Neural cell (in vitro differentiated cells): ENCODE data around the gene CHKB. TPM values are rescaled to one million over a fixed set of nuclear protein-coding genes. Genes with fewer than 3 reads are reported as not detected.

Source experiments
- H2AFZ ChIP-seq: fragments of 200-600, 300-800 bp; sonication (generic), shearing (Covaris generic); 2 replicates; pipeline ENCODE4 v1.6.0; 2014; ENCODE audit warnings: low read depth, mild to moderate bottlenecking, antibody characterized with exemption, low read length, moderate library complexity
- H3F3A ChIP-seq: fragments of 200-600 bp; shearing (Covaris generic); 2 replicates; pipeline ENCODE4 v1.6.1; 2016; ENCODE audit warnings: mild to moderate bottlenecking, moderate library complexity, mixed read lengths, antibody characterized with exemption, low read length; ENCODE audit not compliant: insufficient read depth, poor library complexity, severe bottlenecking
- H3K27ac ChIP-seq: fragments of 200-600, 300-800 bp; sonication (generic), shearing (Covaris generic); 2 replicates; pipeline ENCODE4 v1.5.1; 2014; ENCODE audit warnings: mild to moderate bottlenecking, low read length, moderate library complexity
- H3K27me3 ChIP-seq: fragments of 300-800, 200-600 bp; sonication (generic), shearing (Covaris generic); 2 replicates; pipeline ENCODE4 v1.6.0; 2014; ENCODE audit warnings: mild to moderate bottlenecking, low read depth, low read length, moderate library complexity; ENCODE audit not compliant: insufficient read depth
- H3K36me3 ChIP-seq: fragments of 300-800, 200-600 bp; sonication (generic), shearing (Covaris generic); 2 replicates; pipeline ENCODE4 v1.5.1; 2014; ENCODE audit warnings: mild to moderate bottlenecking, antibody characterized with exemption, low read length, moderate library complexity; ENCODE audit not compliant: insufficient read depth
- H3K4me2 ChIP-seq: fragments of 300-800, 200-600 bp; sonication (generic), shearing (Covaris generic); 2 replicates; pipeline ENCODE4 v1.6.0; 2014; ENCODE audit warnings: mild to moderate bottlenecking, low read length
- H3K4me3 ChIP-seq: fragments of 300-800, 200-600 bp; sonication (generic), shearing (Covaris generic); 2 replicates; pipeline ENCODE4 v1.5.1; 2014; ENCODE audit warnings: mild to moderate bottlenecking, low read length, moderate library complexity
- H3K79me2 ChIP-seq: fragments of 200-600 bp; shearing (Covaris generic); replicated peaks from 2 replicates; pipeline ENCODE4 v1.6.0; 2014; ENCODE audit warnings: mild to moderate bottlenecking, low read length, moderate library complexity; ENCODE audit not compliant: insufficient read depth
- H3K9ac ChIP-seq: fragments of 300-800, 200-600 bp; sonication (generic), shearing (Covaris generic); 2 replicates; pipeline ENCODE4 v1.6.1; 2016; ENCODE audit warnings: mild to moderate bottlenecking, low read length, mixed read lengths
- H3K9me2 ChIP-seq: fragments of 200-600 bp; shearing (Covaris generic); 2 replicates; pipeline ENCODE4 v1.6.1; 2016; ENCODE audit warnings: mild to moderate bottlenecking, low read length, mixed read lengths; ENCODE audit not compliant: insufficient read depth
- H3K9me3 ChIP-seq: fragments of 200-600, 300-800 bp; sonication (generic), shearing (Covaris generic); 2 replicates; pipeline ENCODE4 v1.6.1; 2016; ENCODE audit warnings: mild to moderate bottlenecking, mixed run types, low read length, moderate library complexity, mixed read lengths
- H4K20me1 ChIP-seq: fragments of 200-600 bp; shearing (Covaris generic); 2 replicates; pipeline ENCODE4 v1.6.1; 2016; ENCODE audit warnings: mild to moderate bottlenecking, mixed run types; ENCODE audit not compliant: insufficient read depth
- EP300 ChIP-seq: fragments of 450-650 bp; conservative IDR thresholded peaks from 2 replicates; pipeline ENCODE4 v1.6.1; 2014; ENCODE audit warnings: antibody characterized with exemption, mild to moderate bottlenecking, moderate library complexity; ENCODE audit not compliant: poor library complexity, severe bottlenecking
- EZH2 ChIP-seq: fragments of 200-600, 300-800 bp; shearing (Covaris generic), sonication (generic); IDR thresholded peaks from 2 replicates; pipeline ENCODE4 v1.6.1; 2014; ENCODE audit warnings: antibody characterized with exemption, low read length, borderline replicate concordance, mild to moderate bottlenecking; ENCODE audit not compliant: insufficient read depth, poor library complexity, severe bottlenecking
- MXI1 ChIP-seq: fragments of 450-650 bp; conservative IDR thresholded peaks from 2 replicates; pipeline ENCODE4 v1.6.1; 2014; ENCODE audit warnings: antibody characterized with exemption, mild to moderate bottlenecking; ENCODE audit not compliant: poor library complexity, severe bottlenecking
- POLR2AphosphoS5 ChIP-seq: IDR thresholded peaks from 2 replicates; pipeline ENCODE4 v1.6.1; 2012
- RAD21 ChIP-seq: fragments of 450-650 bp; conservative IDR thresholded peaks from 2 replicates; pipeline ENCODE4 v1.6.1; 2014; ENCODE audit warnings: antibody characterized with exemption, mild to moderate bottlenecking, moderate library complexity
- SMC3 ChIP-seq: fragments of 450-650 bp; conservative IDR thresholded peaks from 2 replicates; pipeline ENCODE4 v1.6.1; 2014; ENCODE audit warnings: antibody characterized with exemption, mild to moderate bottlenecking, moderate library complexity; ENCODE audit not compliant: poor library complexity
- TAF1 ChIP-seq: IDR thresholded peaks from 2 replicates; pipeline ENCODE4 v1.6.1; 2012; ENCODE audit warnings: low read depth
- polyA plus RNA-seq: library from polyadenylated mRNA; depleted of rRNA; stranded (reverse); fragments of >200 nt; gene quantifications from 2 replicates; pipeline ENCODE4 v1.2.3, GENCODE V29; 2014
- TF ChIP-seq, protein P1 (sequence below): IDR thresholded peaks from 2 replicates; pipeline ENCODE4 v1.6.1; 2012; ENCODE audit warnings: borderline replicate concordance
- TF ChIP-seq, protein P2 (sequence below): fragments of 450-650 bp; IDR thresholded peaks from 2 replicates; pipeline ENCODE4 v1.5.1; 2014; ENCODE audit warnings: antibody characterized with exemption, mild to moderate bottlenecking, moderate library complexity; ENCODE audit not compliant: poor library complexity, severe bottlenecking

CHKB gene
- polyA plus RNA-seq, 1 donor from 2014 or later, result 173 TPM

GRCh38 chr22:50532824-50533796, 49.5 kb downstream of the CHKB start:
- H3K9me2 ChIP-seq, result no peaks in the 10 kb centered on the region
- no peaks in the 10 kb centered on the region for H3K9me3 ChIP-seq
- TF ChIP-seq RAD21, result no peak
- H3K36me3 ChIP-seq, result no peaks in the 10 kb centered on the region
- no peaks in the 10 kb centered on the region for H4K20me1 ChIP-seq
- H3F3A ChIP-seq, result no peaks in the 10 kb centered on the region
- H3K4me3 ChIP-seq, result no peak overlapping the region
- no peak overlapping the region for H3K27ac ChIP-seq
- no peaks in the 10 kb centered on the region for H3K79me2 ChIP-seq
- H3K4me2 ChIP-seq, result no peak overlapping the region
- H3K9ac ChIP-seq, result no peak overlapping the region
- no peak overlapping the region for H2AFZ ChIP-seq
- peaks cover 34% of the 10 kb centered on the region for H3K27me3 ChIP-seq

- Histone ChIP-seq H3K9ac (peak overlapping the region; percentile 20), H3K4me3 (peak overlapping the region; percentile 57), H3K4me2 (no peak overlapping the region), H3K79me2 (no peaks in the 10 kb centered on the region), H2AFZ (no peak overlapping the region), H3K9me3 (no peaks in the 10 kb centered on the region), H4K20me1 (no peaks in the 10 kb centered on the region), H3F3A (no peaks in the 10 kb centered on the region), H3K27me3 (peaks cover 34% of the 10 kb centered on the region), H3K27ac (no peak overlapping the region), H3K9me2 (no peaks in the 10 kb centered on the region), H3K36me3 (no peaks in the 10 kb centered on the region)
- TF ChIP-seq TAF1 (no peak), POLR2AphosphoS5 (no peak), EP300 (no peak), MXI1 (no peak), SMC3 (no peak), RAD21 (no peak), EZH2 (no peak)
- TF ChIP-seq, protein P1, sequence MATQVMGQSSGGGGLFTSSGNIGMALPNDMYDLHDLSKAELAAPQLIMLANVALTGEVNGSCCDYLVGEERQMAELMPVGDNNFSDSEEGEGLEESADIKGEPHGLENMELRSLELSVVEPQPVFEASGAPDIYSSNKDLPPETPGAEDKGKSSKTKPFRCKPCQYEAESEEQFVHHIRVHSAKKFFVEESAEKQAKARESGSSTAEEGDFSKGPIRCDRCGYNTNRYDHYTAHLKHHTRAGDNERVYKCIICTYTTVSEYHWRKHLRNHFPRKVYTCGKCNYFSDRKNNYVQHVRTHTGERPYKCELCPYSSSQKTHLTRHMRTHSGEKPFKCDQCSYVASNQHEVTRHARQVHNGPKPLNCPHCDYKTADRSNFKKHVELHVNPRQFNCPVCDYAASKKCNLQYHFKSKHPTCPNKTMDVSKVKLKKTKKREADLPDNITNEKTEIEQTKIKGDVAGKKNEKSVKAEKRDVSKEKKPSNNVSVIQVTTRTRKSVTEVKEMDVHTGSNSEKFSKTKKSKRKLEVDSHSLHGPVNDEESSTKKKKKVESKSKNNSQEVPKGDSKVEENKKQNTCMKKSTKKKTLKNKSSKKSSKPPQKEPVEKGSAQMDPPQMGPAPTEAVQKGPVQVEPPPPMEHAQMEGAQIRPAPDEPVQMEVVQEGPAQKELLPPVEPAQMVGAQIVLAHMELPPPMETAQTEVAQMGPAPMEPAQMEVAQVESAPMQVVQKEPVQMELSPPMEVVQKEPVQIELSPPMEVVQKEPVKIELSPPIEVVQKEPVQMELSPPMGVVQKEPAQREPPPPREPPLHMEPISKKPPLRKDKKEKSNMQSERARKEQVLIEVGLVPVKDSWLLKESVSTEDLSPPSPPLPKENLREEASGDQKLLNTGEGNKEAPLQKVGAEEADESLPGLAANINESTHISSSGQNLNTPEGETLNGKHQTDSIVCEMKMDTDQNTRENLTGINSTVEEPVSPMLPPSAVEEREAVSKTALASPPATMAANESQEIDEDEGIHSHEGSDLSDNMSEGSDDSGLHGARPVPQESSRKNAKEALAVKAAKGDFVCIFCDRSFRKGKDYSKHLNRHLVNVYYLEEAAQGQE, result no peak
- TF ChIP-seq, protein P2, sequence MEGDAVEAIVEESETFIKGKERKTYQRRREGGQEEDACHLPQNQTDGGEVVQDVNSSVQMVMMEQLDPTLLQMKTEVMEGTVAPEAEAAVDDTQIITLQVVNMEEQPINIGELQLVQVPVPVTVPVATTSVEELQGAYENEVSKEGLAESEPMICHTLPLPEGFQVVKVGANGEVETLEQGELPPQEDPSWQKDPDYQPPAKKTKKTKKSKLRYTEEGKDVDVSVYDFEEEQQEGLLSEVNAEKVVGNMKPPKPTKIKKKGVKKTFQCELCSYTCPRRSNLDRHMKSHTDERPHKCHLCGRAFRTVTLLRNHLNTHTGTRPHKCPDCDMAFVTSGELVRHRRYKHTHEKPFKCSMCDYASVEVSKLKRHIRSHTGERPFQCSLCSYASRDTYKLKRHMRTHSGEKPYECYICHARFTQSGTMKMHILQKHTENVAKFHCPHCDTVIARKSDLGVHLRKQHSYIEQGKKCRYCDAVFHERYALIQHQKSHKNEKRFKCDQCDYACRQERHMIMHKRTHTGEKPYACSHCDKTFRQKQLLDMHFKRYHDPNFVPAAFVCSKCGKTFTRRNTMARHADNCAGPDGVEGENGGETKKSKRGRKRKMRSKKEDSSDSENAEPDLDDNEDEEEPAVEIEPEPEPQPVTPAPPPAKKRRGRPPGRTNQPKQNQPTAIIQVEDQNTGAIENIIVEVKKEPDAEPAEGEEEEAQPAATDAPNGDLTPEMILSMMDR, result no peak
Measured at GRCh38 chr22:50531962-50532674, 50.5 kb downstream of the CHKB start.
